HUES48 (cell line): Measurements from ENCODE around the gene GMEB2.

Source experiments
- H3K27ac ChIP-seq: one replicate; pipeline ENCODE4 v1.7.0; 2013; ENCODE audit warnings: low read depth, low read length, inconsistent platforms
- H3K27me3 ChIP-seq: 2 replicates; pipeline ENCODE4 v1.6.1; 2013; ENCODE audit warnings: mild to moderate bottlenecking, low read length; ENCODE audit not compliant: control insufficient read depth, insufficient read depth
- H3K36me3 ChIP-seq: 2 replicates; pipeline ENCODE4 v1.6.1; 2013; ENCODE audit warnings: low read length; ENCODE audit not compliant: control insufficient read depth, insufficient read depth
- H3K4me1 ChIP-seq: 2 replicates; pipeline ENCODE4 v1.6.1; 2013; ENCODE audit warnings: mild to moderate bottlenecking, low read length; ENCODE audit not compliant: control insufficient read depth, insufficient read depth
- H3K4me3 ChIP-seq: 2 replicates; pipeline ENCODE4 v1.5.1; 2013; ENCODE audit warnings: mild to moderate bottlenecking, low read depth, low read length
- H3K9ac ChIP-seq: 2 replicates; pipeline ENCODE4 v1.6.1; 2013; ENCODE audit warnings: mild to moderate bottlenecking, low read depth, low read length, moderate library complexity
- H3K9me3 ChIP-seq: 2 replicates; pipeline ENCODE4 v1.6.1; 2013; ENCODE audit warnings: low read length; ENCODE audit not compliant: control insufficient read depth, insufficient read depth

The GMEB2 gene

GRCh38 chr20:63551068-63551467 lies 75.8 kb downstream of the GMEB2 start:
- peaks cover 35% of the 10 kb centered on the region for H3K4me1 ChIP-seq
- no peak overlapping the region for H3K9ac ChIP-seq
- no peak overlapping the region for H3K27ac ChIP-seq
- no peak overlapping the region for H3K4me3 ChIP-seq
- no peaks in the 10 kb centered on the region for H3K9me3 ChIP-seq
- no peaks in the 10 kb centered on the region for H3K27me3 ChIP-seq
- H3K36me3 ChIP-seq, result no peaks in the 10 kb centered on the region

DNA sequence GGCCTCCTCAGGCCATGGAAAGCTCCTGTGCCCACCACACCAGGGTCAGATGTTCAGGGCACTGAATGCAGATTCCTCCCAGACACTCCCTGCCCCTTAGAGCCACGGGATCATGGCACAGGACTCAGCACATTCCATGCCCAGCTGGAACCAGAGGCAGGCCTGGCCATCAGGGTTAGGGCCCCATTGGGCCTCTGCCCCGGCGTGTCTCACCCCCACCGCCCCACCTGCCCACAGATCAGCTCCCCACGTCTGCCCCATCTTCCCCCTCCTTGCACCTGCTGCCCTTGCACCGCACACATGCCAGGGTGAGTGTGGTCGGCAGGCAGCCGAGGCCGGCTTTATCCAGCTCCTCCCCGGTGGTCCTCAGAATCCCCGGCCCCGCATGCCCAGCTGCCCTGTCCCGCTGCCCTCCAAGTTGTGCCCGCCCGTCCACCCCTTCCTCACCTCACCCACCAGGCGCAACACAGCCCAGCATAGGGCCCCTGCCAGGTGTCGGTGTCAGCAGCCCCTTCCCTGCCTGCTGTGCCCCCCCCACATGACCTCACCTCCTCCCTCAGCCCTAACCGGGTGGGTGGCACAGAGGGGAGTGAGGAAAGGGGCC lies 77.1 kb downstream of the GMEB2 start:
- Histone ChIP-seq H3K9me3 (no peaks in the 10 kb centered on the region), H3K9ac (no peak overlapping the region), H3K4me3 (no peak overlapping the region), H3K27ac (no peak overlapping the region), H3K4me1 (peaks cover 35% of the 10 kb centered on the region), H3K27me3 (no peaks in the 10 kb centered on the region), H3K36me3 (no peaks in the 10 kb centered on the region)

DNA sequence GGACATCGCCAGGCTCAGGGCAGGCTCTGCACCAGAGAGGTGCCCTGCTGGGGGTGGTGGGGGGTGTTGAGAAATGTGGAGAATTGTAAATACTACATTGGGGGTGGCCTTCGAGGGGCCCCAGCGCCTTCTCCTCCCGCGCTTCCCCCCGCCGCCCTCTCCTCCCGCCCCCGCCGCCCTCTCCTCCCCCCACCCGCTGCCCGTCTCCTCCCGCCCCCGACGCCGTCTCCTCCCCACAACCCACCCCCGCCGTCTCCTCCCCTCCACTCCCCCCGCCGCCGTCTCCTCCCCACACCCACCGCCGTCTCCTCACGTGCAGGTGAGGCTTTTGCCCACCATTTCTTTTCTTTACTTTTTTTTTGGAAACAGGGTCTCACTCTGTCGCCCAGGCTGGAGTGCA lies 77.9 kb downstream of the GMEB2 start:
- peaks cover 30% of the 10 kb centered on the region for H3K4me1 ChIP-seq
- H3K4me3 ChIP-seq, result no peak overlapping the region
- no peak overlapping the region for H3K9ac ChIP-seq
- H3K9me3 ChIP-seq, result no peaks in the 10 kb centered on the region
- no peaks in the 10 kb centered on the region for H3K27me3 ChIP-seq
- no peak overlapping the region for H3K27ac ChIP-seq
- H3K36me3 ChIP-seq, result no peaks in the 10 kb centered on the region

DNA sequence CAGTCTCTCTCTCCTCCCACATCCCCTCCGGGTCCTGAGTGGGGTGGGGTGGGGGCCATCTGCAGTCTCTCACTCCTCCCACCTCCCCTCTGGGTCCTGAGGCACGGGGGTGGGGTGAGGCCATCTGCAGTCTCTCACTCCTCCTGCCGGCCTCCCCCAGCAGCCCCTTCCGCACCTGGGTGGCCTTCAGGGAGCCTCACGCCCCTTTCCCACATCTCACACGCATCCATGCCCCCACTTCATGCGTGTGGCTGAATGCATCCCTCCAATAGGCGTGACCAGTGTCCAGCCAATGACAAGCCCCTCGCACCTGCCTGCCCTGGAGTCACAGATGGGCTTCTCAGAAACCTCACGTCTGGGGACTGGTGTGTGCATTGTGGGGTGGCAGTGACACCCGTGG lies 78.4 kb downstream of the GMEB2 start:
- H3K4me3 ChIP-seq, result no peak overlapping the region
- peaks cover 30% of the 10 kb centered on the region for H3K4me1 ChIP-seq
- no peaks in the 10 kb centered on the region for H3K27me3 ChIP-seq
- H3K36me3 ChIP-seq, result no peaks in the 10 kb centered on the region
- no peak overlapping the region for H3K27ac ChIP-seq
- H3K9ac ChIP-seq, result no peak overlapping the region
- H3K9me3 ChIP-seq, result no peaks in the 10 kb centered on the region

GRCh38 chr20:63547725-63548480 lies 79.0 kb downstream of the GMEB2 start, which contains the start of gene SRMS:
TSS of gene SRMS (minus strand) at chr20:63547749. CDS start at chr20:63547463, 286 bp downstream.
- Histone ChIP-seq H3K9me3 (no peaks in the 10 kb centered on the region), H3K4me3 (no peak within 1 kb of the TSS), H3K36me3 (no peaks in the 10 kb centered on the region), H3K9ac (no peak within 1 kb of the TSS), H3K27ac (no peak within 1 kb of the TSS), H3K4me1 (peaks cover 28% of the 10 kb centered on the region), H3K27me3 (no peaks in the 10 kb centered on the region)

- H3K9ac ChIP-seq, result no peak overlapping the region
- H3K9me3 ChIP-seq, result no peaks in the 10 kb centered on the region
- no peak overlapping the region for H3K4me3 ChIP-seq
- H3K36me3 ChIP-seq, result no peaks in the 10 kb centered on the region
- H3K27me3 ChIP-seq, result no peaks in the 10 kb centered on the region
- no peak overlapping the region for H3K27ac ChIP-seq
- peaks cover 20% of the 10 kb centered on the region for H3K4me1 ChIP-seq
These were observed 79.8 kb downstream of the GMEB2 start for GRCh38 chr20:63546956-63547724.

- Histone ChIP-seq H3K27me3 (no peaks in the 10 kb centered on the region), H3K27ac (no peak overlapping the region), H3K4me3 (no peak overlapping the region), H3K9me3 (no peaks in the 10 kb centered on the region), H3K4me1 (peaks cover 18% of the 10 kb centered on the region; the same call in 1 of the 2 replicates), H3K9ac (no peak overlapping the region), H3K36me3 (no peaks in the 10 kb centered on the region)
These were observed 80.5 kb downstream of the GMEB2 start for GRCh38 chr20:63546256-63546955.

DNA sequence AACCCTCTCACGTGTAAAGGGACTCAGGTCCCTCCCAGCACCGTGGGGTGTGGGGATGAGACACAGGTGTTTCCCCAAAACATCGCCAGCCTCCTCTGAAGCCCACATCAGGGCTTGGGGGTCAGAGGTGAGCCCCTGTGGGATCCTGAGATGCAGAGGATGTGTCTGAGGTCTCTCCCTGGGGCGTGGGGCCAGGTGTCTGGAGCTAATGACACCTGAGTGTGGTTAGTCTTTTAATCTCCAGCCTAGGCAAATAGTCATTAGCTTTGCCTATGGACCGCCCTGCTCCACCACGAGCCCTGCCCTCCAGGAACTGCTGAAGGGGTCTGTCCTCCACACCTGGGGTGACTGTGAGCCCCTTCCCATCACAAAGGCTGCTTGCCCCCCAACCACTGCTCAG lies 81.1 kb downstream of the GMEB2 start:
- Histone ChIP-seq H3K36me3 (no peaks in the 10 kb centered on the region), H3K27me3 (no peaks in the 10 kb centered on the region), H3K9ac (no peak overlapping the region), H3K27ac (no peak overlapping the region), H3K9me3 (no peaks in the 10 kb centered on the region), H3K4me1 (peaks cover 18% of the 10 kb centered on the region; the same call in 1 of the 2 replicates), H3K4me3 (no peak overlapping the region)

- Histone ChIP-seq H3K9me3 (no peaks in the 10 kb centered on the region), H3K4me1 (peaks cover 18% of the 10 kb centered on the region; the same call in 1 of the 2 replicates), H3K27me3 (no peaks in the 10 kb centered on the region), H3K4me3 (no peak overlapping the region), H3K36me3 (no peaks in the 10 kb centered on the region), H3K27ac (no peak overlapping the region), H3K9ac (no peak overlapping the region)
These were observed 81.9 kb downstream of the GMEB2 start for GRCh38 chr20:63544958-63545516.

DNA sequence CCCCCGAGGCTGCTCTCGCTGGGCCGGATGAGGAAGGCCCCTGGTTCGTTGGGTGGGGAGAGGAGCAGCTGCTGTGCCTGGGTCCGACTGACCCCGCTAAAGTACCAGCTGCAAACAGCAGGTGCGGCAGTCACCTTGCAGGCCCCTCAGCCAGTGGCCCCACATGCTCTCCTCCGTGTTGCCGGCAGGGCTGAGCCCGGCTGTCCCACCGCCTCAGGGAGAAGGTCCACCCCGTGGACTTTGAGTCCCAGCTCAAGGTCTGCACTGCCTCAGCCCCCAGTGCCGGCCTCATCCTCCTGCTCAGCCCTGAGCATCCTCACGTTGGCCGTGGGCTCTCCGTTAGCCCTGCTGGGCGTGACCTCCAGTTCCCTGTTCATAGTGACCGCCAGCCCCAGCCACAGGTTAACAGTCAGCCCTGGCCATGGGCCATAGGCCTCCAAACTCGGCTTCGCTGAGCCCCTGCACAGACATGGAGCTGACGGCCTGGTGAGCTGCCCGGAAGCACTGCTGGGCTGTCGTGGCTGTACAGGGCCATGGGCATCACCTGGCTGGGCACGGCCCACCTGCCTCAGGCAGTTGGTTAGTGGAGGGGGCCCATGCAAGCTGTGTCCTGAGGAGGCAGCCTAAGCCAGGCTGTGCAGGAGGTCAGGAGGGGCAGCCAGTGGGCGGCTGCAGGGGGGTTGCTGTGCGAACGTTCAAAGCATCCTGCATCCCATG lies 82.5 kb downstream of the GMEB2 start:
- no peaks in the 10 kb centered on the region for H3K27me3 ChIP-seq
- no peaks in the 10 kb centered on the region for H3K36me3 ChIP-seq
- no peak overlapping the region for H3K4me3 ChIP-seq
- peaks cover 18% of the 10 kb centered on the region; the same call in 1 of the 2 replicates for H3K4me1 ChIP-seq
- H3K9ac ChIP-seq, result no peak overlapping the region
- no peak overlapping the region for H3K27ac ChIP-seq
- no peaks in the 10 kb centered on the region for H3K9me3 ChIP-seq
